HEK293T (cell line): ENCODE data around the gene PKM.

Experiments used
- ARNT ChIP-seq: fragments of 450-650 bp; IDR thresholded peaks from 2 replicates; pipeline ENCODE4 v1.6.1; 2017; ENCODE audit warnings: mild to moderate bottlenecking
- BHLHE40 ChIP-seq: fragments of 450-650 bp; IDR thresholded peaks from 2 replicates; pipeline ENCODE4 v1.6.1; 2016; ENCODE audit warnings: mild to moderate bottlenecking, moderate library complexity, borderline replicate concordance
- CTBP1 ChIP-seq: fragments of 450-650 bp; IDR thresholded peaks from 2 replicates; pipeline ENCODE4 v1.6.1; 2016; ENCODE audit warnings: borderline replicate concordance
- ELF4 ChIP-seq: fragments of 450-650 bp; IDR thresholded peaks from 2 replicates; pipeline ENCODE4 v1.6.1; 2017; ENCODE audit warnings: antibody characterized with exemption
- FOXA1 ChIP-seq: fragments of 450-650 bp; IDR thresholded peaks from 2 replicates; pipeline ENCODE4 v1.6.1; 2016; ENCODE audit warnings: mild to moderate bottlenecking
- FOXK2 ChIP-seq: fragments of 450-650 bp; IDR thresholded peaks from 2 replicates; pipeline ENCODE4 v1.6.1; 2016; ENCODE audit warnings: mild to moderate bottlenecking
- HDGF ChIP-seq: fragments of 450-650 bp; IDR thresholded peaks from 2 replicates; pipeline ENCODE4 v1.6.1; 2017; ENCODE audit warnings: antibody characterized with exemption, borderline replicate concordance
- L3MBTL2 ChIP-seq: fragments of 450-650 bp; conservative IDR thresholded peaks from 2 replicates; pipeline ENCODE4 v1.6.1; 2016; ENCODE audit warnings: mild to moderate bottlenecking
- LEF1 ChIP-seq: fragments of 450-650 bp; IDR thresholded peaks from 2 replicates; pipeline ENCODE4 v1.6.1; 2017; ENCODE audit warnings: mild to moderate bottlenecking, borderline replicate concordance
- SP1 ChIP-seq: fragments of 450-650 bp; IDR thresholded peaks from 2 replicates; pipeline ENCODE4 v1.6.1; 2017
- SUZ12 ChIP-seq: fragments of 450-650 bp; IDR thresholded peaks from 2 replicates; pipeline ENCODE4 v1.6.1; 2016; ENCODE audit warnings: mild to moderate bottlenecking
- TARDBP ChIP-seq: fragments of 450-650 bp; IDR thresholded peaks from 2 replicates; pipeline ENCODE4 v1.6.1; 2016
- ZNF384 ChIP-seq: fragments of 450-650 bp; IDR thresholded peaks from 2 replicates; pipeline ENCODE4 v1.6.1; 2016
- TF ChIP-seq, protein P1 (sequence below): fragments of 450-650 bp; IDR thresholded peaks from 2 replicates; pipeline ENCODE4 v1.6.1; 2016

DNA sequence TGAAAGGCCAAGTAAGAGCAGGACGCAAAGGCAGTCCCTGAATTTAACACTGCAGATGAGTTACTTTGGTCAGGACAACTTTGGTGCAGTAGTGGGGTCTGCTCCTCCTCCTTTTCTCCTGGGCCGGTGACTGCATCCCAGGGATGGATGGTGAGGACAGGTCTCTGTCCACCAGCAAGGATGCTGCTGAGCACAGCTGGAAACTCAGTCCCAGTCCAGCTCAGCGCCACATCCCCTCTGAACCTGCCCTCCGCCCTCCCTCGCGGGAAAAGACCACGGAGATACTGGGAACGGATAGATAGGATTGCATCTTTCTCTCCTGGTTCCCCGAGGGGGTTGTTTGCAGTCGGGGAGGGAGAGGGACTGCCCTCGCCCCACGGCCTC is 47.2 kb downstream of the PKM start:
- TF ChIP-seq ELF4 (no peak), TARDBP (no peak), HDGF (no peak), SP1 (no peak), ARNT (no peak), L3MBTL2 (no peak), BHLHE40 (no peak), FOXA1 (no peak), LEF1 (no peak), SUZ12 (no peak), FOXK2 (no peak), ZNF384 (no peak), CTBP1 (no peak)
- TF ChIP-seq, protein P1, sequence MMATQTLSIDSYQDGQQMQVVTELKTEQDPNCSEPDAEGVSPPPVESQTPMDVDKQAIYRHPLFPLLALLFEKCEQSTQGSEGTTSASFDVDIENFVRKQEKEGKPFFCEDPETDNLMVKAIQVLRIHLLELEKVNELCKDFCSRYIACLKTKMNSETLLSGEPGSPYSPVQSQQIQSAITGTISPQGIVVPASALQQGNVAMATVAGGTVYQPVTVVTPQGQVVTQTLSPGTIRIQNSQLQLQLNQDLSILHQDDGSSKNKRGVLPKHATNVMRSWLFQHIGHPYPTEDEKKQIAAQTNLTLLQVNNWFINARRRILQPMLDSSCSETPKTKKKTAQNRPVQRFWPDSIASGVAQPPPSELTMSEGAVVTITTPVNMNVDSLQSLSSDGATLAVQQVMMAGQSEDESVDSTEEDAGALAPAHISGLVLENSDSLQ, result no peak
